Measurements from ENCODE around the gene CHAD.
"Not testable (repeated sequence)": the region's sequence is repeated elsewhere in the genome, so short reads cannot be mapped to it uniquely, and the experiment has no call there.

Gene CHAD

DNA sequence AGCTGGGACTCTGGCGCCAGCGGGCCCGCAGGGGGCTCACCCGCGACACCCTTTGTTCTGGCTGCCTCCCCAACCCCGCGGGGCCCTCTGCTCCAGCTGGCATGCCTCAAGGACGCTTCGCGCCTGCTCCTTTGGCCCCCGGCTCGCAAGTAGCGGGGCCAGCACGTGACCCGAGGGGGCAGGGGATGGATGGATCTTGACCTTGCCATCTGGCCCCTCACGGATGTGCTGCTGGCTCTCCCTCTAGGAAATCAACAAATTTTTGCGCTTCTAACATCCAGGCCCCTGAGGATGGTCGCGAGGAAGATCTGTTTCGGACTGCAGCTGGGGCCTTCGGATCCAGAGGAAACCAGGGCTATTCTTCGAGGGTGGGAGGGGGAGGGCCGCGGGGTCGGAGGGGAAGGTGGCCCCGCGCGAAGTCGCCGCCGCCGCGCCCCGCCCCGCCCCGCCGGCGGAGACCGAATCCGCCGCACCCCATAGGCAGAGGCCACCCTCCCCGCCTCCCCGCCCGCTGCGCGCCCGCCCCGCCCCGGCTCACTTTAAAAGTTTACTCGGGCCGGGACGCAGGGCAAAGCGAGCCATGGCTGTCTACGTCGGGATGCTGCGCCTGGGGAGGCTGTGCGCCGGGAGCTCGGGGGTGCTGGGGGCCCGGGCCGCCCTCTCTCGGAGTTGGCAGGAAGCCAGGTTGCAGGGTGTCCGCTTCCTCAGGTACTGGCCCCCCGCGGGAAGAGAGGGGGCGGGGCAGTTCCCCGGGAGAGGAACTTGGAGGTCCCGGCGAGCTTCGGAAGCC, 42.8 kb downstream of the CHAD start, which contains the start of gene ACSF2:
Gene ACSF2, plus strand, starts transcription at position 537 of the 790 bp plus-strand sequence. Its CDS starts 44 bp downstream, at position 581.
- peak; percentile 81 to 82 for DNase-seq

DNA sequence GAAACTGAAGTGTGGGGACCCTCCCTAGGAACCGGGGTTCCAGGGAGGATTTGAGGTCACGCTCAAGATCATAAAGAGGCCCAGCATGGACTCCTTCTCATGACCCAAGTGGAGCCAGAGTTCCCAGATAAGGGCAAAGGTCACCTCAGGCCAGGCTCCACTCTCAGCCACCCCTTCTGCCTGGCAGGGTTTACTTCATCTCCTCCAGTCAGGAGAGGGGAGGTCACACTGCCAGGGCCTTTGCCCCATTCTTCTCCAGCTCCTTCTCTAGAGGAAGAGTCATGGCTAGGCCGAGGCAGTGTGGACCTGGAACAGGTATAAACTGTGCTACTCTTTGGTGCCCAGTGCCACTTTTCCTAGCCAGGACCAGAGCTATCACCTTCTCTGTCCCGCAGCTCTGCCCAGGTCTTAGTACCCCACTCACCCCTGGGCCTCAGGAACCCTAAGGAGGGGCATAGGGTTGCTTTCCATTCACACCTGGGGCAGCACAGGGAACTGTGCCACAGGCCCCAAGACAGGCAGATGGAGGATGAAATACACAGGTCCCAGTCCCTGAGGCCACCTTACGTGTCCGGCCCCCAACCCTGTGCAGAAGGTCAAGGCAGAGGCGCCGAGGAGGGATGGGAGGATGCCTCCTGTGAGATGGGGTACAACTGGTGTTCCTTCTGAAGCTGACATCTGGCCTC, 43.5 kb downstream of the CHAD start:
- DNase-seq = no peak

DNA sequence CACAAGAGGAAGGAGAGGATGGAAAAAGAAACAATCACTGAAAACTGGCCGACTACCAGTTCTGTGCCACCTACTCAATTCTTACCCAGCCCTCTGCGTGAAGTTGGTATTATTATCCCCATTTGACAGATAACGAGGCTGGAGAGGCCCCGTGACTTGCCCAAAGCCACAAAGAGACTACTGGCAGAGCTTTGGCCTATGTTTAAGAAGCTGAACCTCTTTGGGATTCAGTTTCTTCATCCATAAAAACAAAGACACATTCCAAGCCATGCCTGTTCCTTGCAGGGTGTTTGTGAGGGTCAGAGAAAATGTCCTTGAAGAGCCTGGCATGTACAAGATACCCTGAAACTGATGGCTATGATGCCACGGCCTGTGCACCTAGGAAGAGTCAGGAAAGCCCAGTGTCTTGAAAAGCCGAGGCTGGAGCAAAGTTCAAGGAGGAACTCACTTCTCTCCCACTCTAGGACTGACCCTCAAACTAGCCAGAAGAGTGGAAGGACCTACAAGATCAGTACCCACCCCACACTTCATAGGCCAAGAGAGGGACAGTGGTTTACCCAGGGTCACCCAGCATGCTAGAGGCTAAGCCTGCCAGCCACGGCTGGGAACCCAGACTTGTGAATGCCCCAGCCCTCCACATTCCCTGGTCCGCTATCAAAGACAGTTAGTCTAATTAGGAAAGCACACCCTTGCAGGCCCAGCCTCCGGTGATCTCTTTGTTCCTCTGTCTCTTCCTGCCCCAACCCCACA, 44.3 kb downstream of the CHAD start:
- DNase-seq = no peak

DNA sequence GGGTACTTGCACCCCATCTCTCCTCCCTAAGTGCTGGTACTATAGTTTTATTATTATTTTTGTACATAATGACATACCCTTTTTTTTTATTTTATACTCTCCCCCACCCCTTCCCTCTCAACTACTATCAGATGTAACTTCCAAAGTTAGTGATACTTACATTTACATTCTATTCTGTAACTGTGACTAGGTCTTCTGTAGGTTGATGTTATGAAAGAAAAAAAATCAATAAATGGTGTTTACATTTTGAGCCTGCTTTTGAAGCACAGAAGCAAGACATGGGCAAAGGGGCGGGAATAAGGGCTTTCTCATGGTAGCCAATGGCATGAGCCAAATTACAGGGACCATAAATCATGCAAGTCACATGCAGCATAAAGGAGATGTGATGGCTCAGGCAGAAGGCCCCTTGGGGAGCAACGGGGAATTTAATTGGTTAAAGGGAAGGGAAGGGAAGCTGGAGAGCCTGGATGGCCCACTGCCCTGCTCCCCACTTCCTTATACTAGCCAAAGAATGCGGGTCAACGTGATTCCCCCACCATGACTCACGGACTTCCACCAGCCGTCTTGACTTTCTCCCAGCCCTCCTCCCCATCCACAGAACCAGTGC, 45.0 kb downstream of the CHAD start:
- no peak for DNase-seq

DNA sequence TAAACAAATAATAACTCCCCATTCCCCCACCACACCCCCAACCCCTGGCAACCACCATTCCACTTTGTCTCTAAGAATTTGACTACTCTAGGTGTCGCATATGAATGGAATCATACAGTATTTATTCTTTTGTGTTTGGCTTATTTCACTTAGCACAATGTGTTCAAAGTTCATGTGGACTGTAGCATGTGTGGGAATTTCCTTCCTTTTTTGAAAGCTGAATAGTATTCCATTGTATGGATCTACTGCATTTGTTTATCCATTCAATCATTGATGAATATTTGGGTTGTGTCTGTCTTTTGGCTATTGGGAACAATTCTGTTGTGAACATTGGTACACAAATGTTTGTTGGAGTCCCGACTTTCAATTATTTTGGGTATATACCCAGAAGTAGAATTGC, 45.9 kb downstream of the CHAD start:
- DNase-seq = no peak

DNA sequence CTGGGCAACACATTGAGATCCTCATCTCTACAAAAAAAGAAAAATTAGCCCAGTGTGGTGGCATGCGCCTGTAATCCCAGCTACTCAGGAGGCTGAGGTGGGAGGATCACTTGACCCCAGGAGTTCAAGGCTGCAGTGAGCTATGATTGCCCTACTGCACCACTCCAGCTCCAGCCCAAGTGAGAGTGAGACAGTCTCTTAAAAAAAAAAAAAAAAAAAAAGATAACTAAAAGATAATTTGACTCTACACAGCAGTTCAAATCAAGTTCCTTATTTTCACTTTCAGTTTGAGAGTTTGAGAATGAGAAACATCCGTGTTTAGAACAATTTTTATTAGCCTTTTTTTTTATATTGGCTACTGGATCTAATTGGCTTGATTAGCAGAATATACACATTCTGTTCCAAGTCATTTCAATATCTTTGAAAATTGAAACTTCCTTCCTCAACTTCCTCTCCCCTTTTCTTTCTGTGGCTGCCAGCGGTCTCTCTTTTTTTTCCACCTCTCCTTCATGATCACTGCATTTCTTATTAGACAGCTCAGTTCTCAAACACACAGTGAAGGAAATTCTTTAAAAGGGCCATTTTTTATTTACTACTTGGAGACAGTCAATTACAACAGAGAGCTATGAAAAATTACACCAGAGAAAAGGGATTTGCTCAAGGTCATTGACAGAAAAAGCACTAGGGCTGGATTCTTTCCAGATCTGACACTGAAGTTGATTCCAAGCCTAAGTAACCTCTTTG, 47.2 kb downstream of the CHAD start:
- DNase-seq = no peak

DNA sequence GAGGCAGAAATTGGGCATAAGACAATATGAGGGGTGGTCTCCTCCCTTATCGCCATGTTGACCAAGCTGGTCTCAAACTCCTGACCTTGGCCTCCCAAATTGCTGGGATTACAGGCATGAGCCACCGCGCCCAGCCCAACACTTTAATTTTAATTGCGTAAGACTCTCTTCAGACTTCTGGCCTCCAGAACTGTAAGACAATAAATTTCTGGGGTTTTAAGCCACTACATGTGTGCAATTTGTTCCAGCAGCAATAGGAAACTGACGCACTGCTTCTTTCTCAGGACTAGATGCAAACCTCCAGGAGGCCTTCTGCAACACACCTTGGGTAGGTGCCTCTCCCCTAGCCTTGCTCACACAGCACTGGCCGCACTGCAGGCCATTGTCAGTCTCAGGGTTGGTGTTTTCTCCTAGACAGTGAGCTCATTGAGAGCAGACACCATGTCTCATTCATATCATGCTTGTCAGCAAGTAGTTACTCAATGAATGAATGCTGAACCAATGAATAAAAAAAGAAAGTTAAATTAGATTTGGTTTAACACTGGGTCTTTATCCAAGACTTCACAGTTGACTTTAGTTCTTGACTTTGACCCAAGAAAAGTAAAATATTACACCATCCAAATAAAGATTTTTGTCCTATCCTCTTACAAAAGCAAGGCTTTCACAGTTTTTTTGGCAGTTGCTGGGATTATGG, 48.1 kb downstream of the CHAD start:
- no peak for DNase-seq

DNA sequence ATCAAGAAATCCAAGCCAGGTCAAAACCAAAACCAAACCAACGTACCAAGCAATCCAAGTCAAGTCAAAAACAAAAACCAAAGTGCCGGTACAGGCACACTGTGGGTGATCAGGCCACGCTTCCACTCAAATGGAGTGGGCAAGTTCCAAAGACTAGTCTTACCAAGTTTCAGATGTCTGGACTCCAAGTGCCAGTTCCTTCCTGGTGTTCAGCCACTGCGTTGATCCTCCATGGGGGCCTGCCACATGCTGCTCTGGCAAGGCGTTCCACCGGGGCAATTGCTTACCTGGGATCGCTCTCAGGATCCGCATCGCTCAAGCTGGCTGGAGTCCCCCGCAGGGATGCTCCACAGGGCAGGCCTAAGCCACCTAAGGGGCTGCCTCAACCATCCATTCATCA, 49.1 kb downstream of the CHAD start:
- DNase-seq = not testable (repeated sequence)

DNA sequence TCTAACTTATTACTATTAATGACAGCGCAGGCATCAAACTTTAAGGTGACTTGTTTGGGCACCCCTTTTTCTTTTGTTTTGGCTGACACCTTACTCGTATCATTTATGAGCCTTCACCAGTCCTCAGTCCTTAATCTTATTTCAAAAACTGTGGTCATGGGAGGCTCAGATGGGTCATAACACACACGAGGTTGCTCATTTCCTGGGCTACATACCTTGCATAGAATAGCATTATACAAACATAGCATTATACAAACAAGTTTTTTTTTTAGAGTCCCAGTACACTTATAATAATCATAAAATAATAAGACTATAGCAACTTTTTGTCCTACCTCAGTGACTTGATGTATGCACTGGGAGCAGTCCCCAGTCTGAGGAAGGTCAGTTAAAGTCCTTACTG, 53.9 kb downstream of the CHAD start:
- no peak for DNase-seq

All from activated T-cell treated with anti-CD3 and anti-CD28 coated beads, Interleukin-2, amount 50 U/mL, for 48 hours (primary cell).